Panc1 (cell line): ENCODE measurements around the gene TNFAIP2. TPM values are rescaled to one million over a fixed set of nuclear protein-coding genes. Genes with fewer than 3 reads are reported as not detected.
"Not testable (repeated sequence)": the region's sequence is repeated elsewhere in the genome, so short reads cannot be mapped to it uniquely, and the experiment has no call there.

Source experiments
- ATAC-seq: fragments of 200-7000 bp; cut with Tn5 transposase; 2 replicates; pipeline ENCODE4 v1.9.1; 2020; ENCODE audit warnings: mild to moderate bottlenecking, moderate library complexity
- BruUV-seq: library from RNA; stranded (reverse); fragments of 400-500 nt; replicated peaks from 2 replicates; lab custom pipeline; 2021; lab: Mats Ljungman, UMichigan
- CTCF ChIA-PET: fragments of 300-600 bp; sonication (Branson Sonifier 250); formaldehyde crosslinking; loops from one replicate; lab custom pipeline; 2022; ENCODE audit warnings: antibody characterized with exemption; lab: Charles Lee
- POLR2A ChIA-PET: fragments of 300-600 bp; sonication (Branson Sonifier 250); formaldehyde crosslinking; loops from one replicate; lab custom pipeline; 2022; ENCODE audit warnings: antibody characterized with exemption; lab: Charles Lee
- DNase-seq: peaks from one replicate; pipeline ENCODE4 v3.0.0-alpha.2; 2010; ENCODE audit warnings: low read depth, low spot score
- H3K27ac ChIP-seq: 2 replicates; pipeline ENCODE4 v1.5.1; 2011; ENCODE audit warnings: mild to moderate bottlenecking, low read length, inconsistent platforms
- H3K27me3 ChIP-seq: fragments of 200-500 bp; sonication (Bioruptor generic); 2 replicates; pipeline ENCODE4 v1.6.0; 2014; ENCODE audit warnings: low read length, inconsistent platforms; ENCODE audit not compliant: control insufficient read depth, insufficient read depth
- H3K36me3 ChIP-seq: fragments of 200-500 bp; sonication (Bioruptor generic); 2 replicates; pipeline ENCODE4 v1.5.1; 2014; ENCODE audit warnings: inconsistent platforms, mild to moderate bottlenecking, low read length, moderate library complexity; ENCODE audit not compliant: control insufficient read depth, insufficient read depth
- H3K4me1 ChIP-seq: 2 replicates; pipeline ENCODE4 v1.5.1; 2011; ENCODE audit warnings: inconsistent platforms, mild to moderate bottlenecking, low read length, moderate library complexity; ENCODE audit not compliant: control insufficient read depth, insufficient read depth
- H3K4me3 ChIP-seq, 2 experiments: 2 replicates each; pipeline ENCODE4 v1.5.1; 2011 to 2012; ENCODE audit warnings: low read depth in 2 of 2, low read length in 2 of 2, mild to moderate bottlenecking in 2 of 2, inconsistent platforms in 1 of 2, moderate library complexity in 1 of 2
- H3K9me3 ChIP-seq: fragments of 200-500 bp; sonication (Bioruptor generic); 2 replicates; pipeline ENCODE4 v1.5.1; 2014; ENCODE audit warnings: low read depth, mild to moderate bottlenecking, inconsistent platforms, low read length, moderate library complexity; ENCODE audit not compliant: control insufficient read depth, insufficient read depth
- POLR2AphosphoS5 ChIP-seq: IDR thresholded peaks from 2 replicates; pipeline ENCODE4 v1.6.1; 2012; ENCODE audit warnings: mild to moderate bottlenecking, low read depth, low read length, moderate library complexity
- REST ChIP-seq, 2 experiments: IDR thresholded peaks; 2 replicates each; pipeline ENCODE4 v1.6.1; 2011 to 2012; ENCODE audit warnings: low read depth in 2 of 2, control low read depth in 1 of 2, low read length in 1 of 2, mild to moderate bottlenecking in 1 of 2, moderate library complexity in 1 of 2; ENCODE audit not compliant: insufficient read depth in 1 of 2
- SIN3A ChIP-seq: IDR thresholded peaks from 2 replicates; pipeline ENCODE4 v1.6.1; 2012; ENCODE audit warnings: low read depth, mild to moderate bottlenecking, low read length, moderate library complexity, borderline replicate concordance; ENCODE audit not compliant: insufficient read depth
- TCF7L2 ChIP-seq: IDR thresholded peaks from 2 replicates; pipeline ENCODE4 v1.6.1; 2011; ENCODE audit warnings: mild to moderate bottlenecking, low read depth, low read length, inconsistent platforms
- in situ Hi-C: cut with HindIII; loops from 2 replicates; pipeline ENCODE4 v1.10.0; 2016; ENCODE audit warnings: low sequenced_read_pairs, low pct_unique_long_range_greater_than_20kb
- intact Hi-C: fragments of 100-400 bp; cut with micrococcal nuclease; formaldehyde crosslinking; loops from one replicate; pipeline ENCODE4 v1.10.0; 2022; ENCODE audit not compliant: unreplicated experiment
- total RNA-seq: library from RNA; stranded (reverse); gene quantifications from one replicate; pipeline ENCODE4 v1.2.1, GENCODE V29; 2021; ENCODE audit not compliant: unreplicated experiment
- TF ChIP-seq, protein P1 (sequence below): fragments of 450-650 bp; IDR thresholded peaks from 2 replicates; pipeline ENCODE4 v1.5.1; 2017; ENCODE audit warnings: mild to moderate bottlenecking

TNFAIP2 gene
- total RNA-seq, 1 experiment from 2014 or later = 491 TPM

DNA sequence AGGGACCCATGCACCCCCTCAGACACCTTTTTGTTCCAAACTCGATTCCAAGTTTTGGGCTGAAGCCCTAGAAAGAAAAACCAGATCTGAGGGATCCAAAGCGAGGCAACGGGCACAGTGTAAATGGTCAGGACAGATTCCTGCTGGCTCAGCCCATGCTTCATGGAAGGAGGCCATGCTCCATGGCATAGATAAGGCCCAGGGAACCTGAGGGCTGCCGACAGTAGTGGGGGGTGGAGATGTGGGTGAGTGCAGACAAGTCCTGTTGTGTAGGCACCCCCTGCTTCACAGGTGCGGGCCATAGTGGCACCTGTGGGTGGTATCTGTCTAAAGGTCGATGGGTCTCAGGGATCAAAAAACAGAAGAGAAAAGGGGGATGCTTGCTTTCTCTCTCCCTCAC is 42.1 kb downstream of the TNFAIP2 start:
- TF ChIP-seq REST (IDR thresholded peaks at IDR 0.05; ENCODE audit: insufficient read depth in 1 of 2, low read depth in 2 of 2, low read length in 1 of 2) = no peak
- TF ChIP-seq TCF7L2 = no peak
- no peak for TF ChIP-seq SIN3A
- TF ChIP-seq POLR2AphosphoS5 = no peak
- TF ChIP-seq, protein P1, sequence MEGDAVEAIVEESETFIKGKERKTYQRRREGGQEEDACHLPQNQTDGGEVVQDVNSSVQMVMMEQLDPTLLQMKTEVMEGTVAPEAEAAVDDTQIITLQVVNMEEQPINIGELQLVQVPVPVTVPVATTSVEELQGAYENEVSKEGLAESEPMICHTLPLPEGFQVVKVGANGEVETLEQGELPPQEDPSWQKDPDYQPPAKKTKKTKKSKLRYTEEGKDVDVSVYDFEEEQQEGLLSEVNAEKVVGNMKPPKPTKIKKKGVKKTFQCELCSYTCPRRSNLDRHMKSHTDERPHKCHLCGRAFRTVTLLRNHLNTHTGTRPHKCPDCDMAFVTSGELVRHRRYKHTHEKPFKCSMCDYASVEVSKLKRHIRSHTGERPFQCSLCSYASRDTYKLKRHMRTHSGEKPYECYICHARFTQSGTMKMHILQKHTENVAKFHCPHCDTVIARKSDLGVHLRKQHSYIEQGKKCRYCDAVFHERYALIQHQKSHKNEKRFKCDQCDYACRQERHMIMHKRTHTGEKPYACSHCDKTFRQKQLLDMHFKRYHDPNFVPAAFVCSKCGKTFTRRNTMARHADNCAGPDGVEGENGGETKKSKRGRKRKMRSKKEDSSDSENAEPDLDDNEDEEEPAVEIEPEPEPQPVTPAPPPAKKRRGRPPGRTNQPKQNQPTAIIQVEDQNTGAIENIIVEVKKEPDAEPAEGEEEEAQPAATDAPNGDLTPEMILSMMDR = no peak
- ATAC-seq = no peak
- no peaks in the 10 kb centered on the region for H3K4me1 ChIP-seq
- H3K36me3 ChIP-seq = no peaks in the 10 kb centered on the region
- in situ Hi-C loops (no loop called here), intact Hi-C loops (no loop called here)
- no peaks in the 10 kb centered on the region; the same call in 1 of the 2 replicates for H3K9me3 ChIP-seq
- no peaks in the 10 kb centered on the region for H3K27me3 ChIP-seq
- no peak overlapping the region for H3K27ac ChIP-seq
- DNase-seq = no peak
- CTCF ChIA-PET = no interaction called here
- BruUV-seq = no TSS peak
- no peak overlapping the region for H3K4me3 ChIP-seq
- POLR2A ChIA-PET = no interaction called here

GRCh38 chr14:103169954-103170353 is 46.7 kb downstream of the TNFAIP2 start:
- POLR2A ChIA-PET = no interaction called here
- Histone ChIP-seq H3K27me3 (no peaks in the 10 kb centered on the region), H3K27ac (no peak overlapping the region), H3K4me1 (no peaks in the 10 kb centered on the region), H3K4me3 (no peak overlapping the region), H3K9me3 (no peaks in the 10 kb centered on the region; the same call in 1 of the 2 replicates), H3K36me3 (no peaks in the 10 kb centered on the region)
- in situ Hi-C loops (no loop called here), intact Hi-C loops (no loop called here)
- TF ChIP-seq, protein P1 = no peak
- no peak for TF ChIP-seq REST (IDR thresholded peaks at IDR 0.05; ENCODE audit: insufficient read depth in 1 of 2, low read depth in 2 of 2, low read length in 1 of 2)
- no peak for TF ChIP-seq POLR2AphosphoS5
- TF ChIP-seq TCF7L2 = no peak
- TF ChIP-seq SIN3A = no peak
- DNase-seq = no peak
- no peak for ATAC-seq
- CTCF ChIA-PET = no interaction called here
- no TSS peak for BruUV-seq

GRCh38 chr14:103171206-103171605 is 47.9 kb downstream of the TNFAIP2 start:
- H3K4me3 ChIP-seq, in situ Hi-C loops, H3K4me1 ChIP-seq, H3K9me3 ChIP-seq, H3K27me3 ChIP-seq, CTCF ChIA-PET, DNase-seq, H3K27ac ChIP-seq, intact Hi-C loops, H3K36me3 ChIP-seq, ATAC-seq, BruUV-seq: not testable (repeated sequence)
- POLR2A ChIA-PET = interaction anchor here (0.6 kb wide), 1 partner anchor 9 kb away, joined by 3 read pairs; no protein-coding TSS in a partner anchor
